ENCODE data around the gene ADAMTSL3.

The ADAMTSL3 gene

DNA sequence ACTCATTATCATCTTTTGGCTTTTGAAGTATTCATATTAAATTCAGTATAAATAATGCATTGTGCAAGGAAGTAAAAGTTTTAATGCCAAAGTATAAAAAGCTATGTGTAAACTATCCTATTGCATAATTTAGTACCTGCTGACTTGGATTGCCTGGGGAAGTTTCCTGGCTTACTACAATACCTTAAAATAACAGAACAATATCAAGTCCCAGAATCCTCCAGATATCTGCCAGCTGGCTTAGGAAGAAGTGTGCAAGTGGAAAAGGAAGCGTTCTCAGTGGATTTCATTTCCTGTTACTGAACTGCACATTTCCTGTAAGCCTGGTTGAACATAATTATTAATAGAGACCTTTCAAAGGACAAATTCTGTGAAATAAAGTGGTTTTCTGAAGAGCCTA, 236.7 kb downstream of the ADAMTSL3 start:
- DNase-seq = no peak

DNA sequence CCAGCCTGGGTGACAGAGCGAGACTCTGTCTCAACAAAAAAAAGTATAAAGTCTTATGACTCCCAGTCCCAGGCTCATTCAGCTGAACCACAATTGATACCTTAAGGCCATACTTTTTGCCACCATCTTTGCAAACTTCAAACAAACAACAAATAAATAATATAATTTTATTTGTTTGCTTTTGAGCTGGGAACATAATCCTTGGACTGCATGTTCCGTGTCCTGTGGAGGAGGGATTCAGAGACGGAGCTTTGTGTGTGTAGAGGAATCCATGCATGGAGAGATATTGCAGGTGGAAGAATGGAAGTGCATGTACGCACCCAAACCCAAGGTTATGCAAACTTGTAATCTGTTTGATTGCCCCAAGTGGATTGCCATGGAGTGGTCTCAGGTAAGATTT, 238.6 kb downstream of the ADAMTSL3 start:
- no peak for DNase-seq

DNA sequence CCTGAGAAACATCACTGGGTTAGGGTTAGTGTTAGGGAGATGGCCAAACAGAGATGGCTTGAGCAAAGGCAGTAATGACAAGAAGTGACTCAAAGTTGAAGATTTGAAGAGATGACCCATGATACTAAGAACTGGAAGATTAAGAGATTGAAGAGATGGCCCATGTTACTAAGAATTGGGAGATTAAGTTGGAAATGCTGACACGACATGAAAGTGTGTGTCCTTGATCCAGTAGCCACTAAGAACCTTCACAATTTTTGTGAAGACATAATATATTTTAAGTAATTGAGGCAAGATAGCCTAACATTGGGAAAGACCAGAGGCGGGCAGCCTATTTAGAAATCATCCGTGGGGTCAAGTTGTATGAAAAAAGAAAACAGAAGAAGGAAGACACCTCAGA, 239.4 kb downstream of the ADAMTSL3 start:
- no peak for DNase-seq

DNA sequence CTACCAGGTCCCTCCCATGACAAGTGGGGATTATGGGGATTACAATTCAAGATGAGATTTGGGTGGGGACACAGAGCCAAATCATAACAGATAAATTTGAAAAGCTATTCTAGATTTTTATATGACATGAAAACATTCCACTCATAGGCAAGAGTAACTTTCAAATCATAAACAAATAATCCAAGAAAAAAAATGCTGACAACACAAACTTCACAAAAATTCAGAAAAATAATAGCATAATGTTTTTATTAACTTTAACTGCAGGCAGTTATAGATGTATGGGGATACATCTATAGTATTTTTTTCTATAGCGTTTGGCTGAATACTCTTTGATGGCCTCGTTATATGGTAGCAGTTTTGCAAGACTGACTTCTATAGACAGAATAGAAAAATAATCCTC, 243.1 kb downstream of the ADAMTSL3 start:
- DNase-seq = no peak

DNA sequence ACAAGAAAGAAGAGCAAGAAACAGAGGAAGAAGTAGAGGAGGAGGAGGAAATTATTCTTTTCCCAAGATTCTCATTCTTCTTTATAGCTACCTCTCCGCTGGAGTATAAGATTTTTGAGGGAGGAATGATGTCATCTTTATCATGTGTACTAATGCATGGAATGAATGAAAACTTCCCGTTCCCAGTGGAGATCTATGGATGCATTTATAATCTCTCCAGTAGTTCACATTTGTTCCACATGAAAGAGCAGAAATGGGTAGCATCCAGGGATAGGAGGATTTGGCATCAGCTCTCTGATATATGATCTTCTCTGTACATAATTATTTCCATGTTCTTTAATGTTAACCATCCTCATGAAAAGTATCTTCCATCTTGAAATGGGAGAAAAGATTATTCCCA, 244.4 kb downstream of the ADAMTSL3 start:
- DNase-seq = no peak

DNA sequence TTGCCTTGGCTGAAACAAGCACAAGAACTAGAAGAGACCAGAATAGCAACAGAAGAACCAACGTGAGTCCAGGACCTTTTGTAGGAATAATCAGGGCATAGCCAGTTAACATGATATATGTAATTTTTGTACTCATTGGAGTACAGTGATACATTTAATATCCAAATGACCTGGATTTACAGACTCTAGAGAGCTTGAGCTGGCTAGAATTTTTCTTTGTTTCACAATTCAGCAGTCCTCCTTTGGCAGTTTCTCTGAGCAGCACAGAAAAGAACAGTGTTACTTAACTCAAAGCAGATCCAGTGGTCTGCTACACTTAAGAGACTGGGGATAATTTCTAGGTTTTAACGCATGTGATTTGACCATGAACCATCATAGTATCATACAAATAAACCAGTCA, 245.7 kb downstream of the ADAMTSL3 start:
- no peak for DNase-seq

DNA sequence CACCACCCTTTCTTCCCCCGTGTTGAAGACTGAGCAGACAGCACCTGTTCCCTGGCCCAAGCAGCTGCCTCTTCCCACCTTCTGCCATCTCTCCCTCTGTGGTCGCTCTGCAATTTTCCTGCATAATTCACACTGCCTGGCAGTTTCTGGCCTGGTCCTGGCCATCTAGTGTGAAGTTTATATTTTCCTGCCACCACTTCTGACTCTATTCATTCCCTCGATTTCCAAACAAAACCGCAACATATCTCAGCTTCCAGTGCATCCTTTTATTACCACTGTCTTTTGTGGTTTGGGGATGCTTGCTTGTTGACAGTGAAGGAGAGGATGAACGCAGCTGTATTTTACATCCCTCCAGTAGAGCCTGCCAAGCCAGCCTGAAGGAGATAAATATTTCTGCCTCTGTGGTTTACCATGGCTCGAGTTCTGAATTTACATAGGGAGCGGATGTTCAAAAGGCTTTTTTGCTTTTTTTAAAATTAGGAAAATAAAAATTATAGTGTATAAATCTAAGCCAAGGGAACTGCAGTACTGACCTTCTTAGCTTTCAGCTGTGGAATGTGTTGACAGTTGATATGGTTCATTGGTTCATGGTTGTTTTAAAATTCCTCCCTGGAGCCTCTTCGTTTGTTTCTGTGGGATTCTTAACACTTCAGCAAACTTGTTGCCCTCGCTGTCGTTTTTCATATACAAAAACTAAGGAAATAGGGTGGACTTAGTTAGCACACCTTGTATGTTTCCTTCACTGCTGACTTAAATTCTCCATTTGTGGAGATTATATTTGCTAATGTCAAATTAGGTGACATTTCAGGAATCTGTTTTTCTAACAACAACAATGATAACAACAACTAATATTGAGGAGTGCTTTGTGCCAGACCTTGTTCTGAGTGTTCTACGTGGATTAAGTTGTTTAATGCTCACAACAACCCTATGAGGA, 250.5 kb downstream of the ADAMTSL3 start:
- no peak for DNase-seq

DNA sequence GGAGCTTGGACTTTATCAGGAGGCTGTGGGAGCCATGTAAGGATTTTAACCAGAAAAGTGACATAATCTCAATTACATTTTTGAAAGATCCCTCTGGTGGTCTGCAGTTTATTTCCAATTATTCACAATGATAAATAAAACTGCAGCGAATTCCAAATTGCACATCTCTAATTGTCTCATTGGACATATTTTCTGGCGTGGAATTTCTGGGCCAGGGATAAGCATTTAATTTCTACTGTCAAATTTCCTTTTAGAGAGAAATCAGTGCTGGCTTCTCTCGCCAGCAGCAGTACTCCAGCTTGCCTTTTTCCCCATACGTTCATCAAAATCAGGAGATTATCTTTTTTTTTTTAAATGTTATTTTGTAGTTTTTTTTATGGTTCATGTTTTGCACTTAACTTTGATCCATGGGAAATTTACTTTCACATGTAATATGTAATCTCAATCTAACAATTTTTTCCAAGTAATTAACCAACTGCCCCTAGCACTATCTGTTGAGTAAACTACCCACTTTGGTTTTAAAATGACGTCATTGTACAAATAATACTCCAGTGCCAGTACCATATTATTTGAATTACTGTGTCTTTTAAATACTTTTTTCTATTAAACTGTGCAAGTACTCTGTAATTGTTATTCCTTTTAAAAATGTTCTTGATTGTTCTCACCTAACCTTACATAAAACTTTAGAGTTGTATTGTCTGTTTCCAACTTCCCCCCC, 251.8 kb downstream of the ADAMTSL3 start:
- DNase-seq = no peak

DNA sequence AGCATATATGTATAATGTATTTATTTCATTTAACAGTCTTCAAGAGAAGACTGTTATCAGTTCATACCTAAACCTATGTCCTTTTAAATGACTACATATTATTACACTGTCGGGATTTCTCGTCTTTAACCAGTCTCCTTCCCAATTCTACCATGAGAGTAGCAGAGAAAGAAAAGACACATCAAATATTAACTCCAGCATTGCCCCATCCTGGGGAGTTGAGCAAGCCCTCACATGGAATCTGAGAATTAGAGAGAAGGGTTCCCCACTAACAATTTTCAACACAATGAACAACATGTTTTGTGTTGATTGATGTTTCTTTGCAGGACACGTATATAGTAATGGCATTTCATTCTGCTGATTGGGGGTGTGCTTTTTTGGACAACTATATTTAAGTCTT, 257.4 kb downstream of the ADAMTSL3 start:
- DNase-seq = no peak

DNA sequence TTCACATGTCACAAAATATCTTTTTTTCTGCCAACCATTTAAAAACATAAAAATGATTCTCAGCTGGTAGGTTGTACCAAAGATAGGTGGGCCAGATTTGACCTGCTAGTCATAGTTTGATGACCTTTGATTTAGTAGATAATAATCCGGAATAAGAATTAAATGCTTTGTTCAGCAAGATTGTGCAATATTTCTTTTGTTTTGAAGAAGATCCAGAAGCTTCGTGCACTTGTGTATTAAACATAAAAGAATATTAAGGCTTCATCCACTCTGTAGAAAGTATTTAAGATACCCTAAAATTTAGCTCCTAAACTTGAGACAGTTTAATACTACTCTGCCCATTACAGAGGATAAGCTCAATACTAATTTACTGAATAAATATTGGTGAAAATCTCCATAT, 258.4 kb downstream of the ADAMTSL3 start:
- no peak for DNase-seq

DNA sequence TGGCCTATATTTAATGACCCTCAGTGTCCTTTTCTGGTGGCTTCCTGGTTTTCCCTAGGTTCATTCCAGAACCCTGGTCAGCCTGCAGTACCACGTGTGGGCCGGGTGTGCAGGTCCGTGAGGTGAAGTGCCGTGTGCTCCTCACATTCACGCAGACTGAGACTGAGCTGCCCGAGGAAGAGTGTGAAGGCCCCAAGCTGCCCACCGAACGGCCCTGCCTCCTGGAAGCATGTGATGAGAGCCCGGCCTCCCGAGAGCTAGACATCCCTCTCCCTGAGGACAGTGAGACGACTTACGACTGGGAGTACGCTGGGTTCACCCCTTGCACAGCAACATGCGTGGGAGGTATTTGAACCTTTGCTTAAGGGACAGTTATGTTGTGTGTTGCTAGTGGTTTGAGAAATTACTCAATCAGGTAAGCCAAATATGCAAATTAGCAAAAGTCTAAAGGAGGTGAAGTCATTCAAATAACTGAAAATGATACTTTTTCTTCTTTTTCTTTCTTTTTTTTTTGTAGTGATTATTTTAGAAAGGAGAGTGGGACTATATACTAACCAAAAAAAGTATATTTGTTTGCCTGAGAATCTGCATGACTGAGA, 259.2 kb downstream of the ADAMTSL3 start:
- no peak for DNase-seq

DNA sequence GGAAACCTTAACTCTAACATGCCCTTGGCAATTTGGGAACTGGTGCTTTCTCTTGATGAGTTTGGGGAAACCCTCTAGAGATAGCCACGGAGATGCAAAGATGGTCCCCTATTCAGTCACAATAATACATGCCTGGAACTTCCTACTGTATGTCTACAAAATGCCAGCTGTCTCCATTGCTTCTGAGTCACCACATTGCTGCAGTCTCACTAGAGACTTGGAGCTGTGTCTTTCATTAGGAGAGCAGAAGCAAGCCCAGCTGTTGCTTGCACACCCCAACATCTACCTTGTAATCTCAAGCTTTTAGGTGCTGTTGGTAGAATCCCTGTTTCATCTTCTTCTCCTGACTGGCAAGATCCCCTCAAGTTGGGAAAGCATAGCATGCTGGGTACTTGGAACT, 261.0 kb downstream of the ADAMTSL3 start:
- no peak for DNase-seq

DNA sequence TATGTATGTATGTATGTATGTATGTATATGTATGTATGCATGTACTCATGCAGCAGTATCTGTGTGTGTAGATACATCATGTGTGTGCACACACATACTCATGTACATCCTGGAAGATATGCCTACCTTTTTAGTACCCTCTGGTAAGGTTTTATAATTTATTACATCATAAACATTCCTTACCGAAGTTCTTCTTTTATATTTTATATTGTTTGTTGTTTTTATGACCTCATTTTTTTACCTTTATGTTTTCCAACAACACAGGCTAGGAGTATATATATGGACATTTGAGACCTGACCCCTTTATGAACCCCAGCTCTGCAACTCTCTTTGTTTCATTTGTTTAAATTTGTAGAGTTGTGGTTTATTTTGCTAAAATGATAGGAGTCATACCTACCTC, 263.5 kb downstream of the ADAMTSL3 start:
- DNase-seq = no peak

DNA sequence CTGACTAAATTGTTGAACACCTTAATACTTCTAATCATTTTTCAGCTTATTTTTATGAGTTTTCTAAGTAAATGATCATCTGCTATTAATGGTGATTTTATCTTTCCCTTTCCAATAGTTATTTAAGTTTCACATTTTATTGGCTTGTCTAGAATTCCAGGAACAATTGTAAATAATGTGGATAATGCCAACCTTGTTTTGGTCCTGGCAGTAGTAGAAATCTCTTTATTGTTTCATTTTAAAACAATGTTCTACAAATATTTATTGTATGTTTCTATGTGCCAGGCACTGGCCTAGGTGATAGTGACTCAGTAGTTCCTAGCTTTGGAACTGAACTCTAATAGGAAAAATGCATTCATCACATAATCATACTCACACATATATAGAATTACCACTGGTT, 264.1 kb downstream of the ADAMTSL3 start:
- DNase-seq = no peak

DNA sequence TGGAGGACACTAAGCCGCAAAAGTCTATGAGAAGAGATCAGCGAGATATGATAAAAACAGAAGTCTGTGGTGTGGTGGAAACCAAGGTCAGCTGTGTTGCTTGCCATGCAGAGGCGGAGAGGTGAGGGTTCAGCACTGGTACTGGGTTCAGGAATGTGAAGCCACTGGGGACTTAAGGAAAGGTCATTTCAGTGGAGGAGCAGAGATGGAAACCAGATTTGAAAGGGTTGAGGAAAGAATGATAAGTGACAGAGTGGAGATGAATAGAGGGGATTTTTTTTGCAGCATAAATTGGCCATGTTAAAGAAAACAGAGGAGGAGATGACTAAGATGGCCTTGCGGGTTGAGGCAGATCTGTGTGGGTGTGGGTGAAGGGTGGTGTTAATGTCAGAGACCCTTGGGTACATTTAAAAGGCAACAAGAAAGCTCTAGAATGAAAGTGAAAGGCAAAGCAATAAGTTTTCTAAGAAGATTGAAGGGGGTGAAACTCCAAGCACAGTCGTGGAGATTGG, 265.5 kb downstream of the ADAMTSL3 start:
- DNase-seq = no peak

DNA sequence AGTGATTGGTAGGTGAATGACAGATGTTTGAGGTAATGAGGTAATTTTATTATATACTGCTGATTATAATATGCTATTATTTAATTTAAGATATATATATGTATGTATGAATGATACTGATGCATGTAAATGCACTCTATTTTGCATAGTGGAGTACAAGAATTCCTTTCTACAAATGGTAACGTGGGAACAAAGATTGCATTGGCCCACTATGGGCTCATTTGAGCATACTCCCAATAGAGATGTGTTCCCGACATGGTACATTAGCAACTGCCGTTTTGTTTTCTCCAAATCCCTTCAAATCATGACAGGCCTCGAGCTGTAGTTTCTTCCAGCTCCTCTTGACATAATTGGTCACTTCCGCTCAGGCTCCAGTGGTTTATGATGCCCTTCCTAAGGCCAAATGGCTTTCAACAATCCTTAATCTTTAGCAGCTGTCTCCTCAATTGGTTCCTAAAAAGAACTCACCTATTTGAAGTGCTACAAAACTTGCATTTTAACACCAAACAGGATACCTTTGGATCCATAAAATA, 266.1 kb downstream of the ADAMTSL3 start:
- DNase-seq = no peak

DNA sequence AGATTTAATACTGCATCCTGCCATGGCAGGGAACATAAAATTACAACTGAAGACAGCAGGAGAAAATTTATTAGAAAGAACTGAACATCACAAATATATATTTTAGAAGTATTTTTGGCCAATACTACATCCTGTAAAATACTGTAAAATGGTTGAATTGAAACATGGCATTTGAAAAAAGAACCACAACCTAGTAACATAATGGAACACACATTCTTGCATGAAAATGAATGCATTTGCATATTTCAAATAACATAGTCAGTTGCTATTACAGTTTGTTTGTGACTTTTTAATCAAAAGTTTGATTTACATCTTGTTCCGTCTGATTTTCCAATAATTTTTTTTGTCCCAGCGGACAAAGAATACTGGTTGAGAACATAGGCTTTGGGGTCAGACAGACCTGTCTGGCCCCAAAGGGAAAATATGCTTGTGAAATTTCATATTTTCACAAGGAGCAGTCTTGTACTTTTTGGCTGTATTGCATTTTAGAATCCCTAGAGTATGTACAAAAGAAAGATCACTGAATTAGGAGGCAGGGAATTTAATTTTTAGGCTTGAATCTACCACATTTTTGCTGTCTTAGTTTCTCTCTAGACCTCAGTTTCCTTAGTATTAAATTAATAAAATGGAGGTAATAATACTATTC, 268.8 kb downstream of the ADAMTSL3 start:
- DNase-seq = no peak

DNA sequence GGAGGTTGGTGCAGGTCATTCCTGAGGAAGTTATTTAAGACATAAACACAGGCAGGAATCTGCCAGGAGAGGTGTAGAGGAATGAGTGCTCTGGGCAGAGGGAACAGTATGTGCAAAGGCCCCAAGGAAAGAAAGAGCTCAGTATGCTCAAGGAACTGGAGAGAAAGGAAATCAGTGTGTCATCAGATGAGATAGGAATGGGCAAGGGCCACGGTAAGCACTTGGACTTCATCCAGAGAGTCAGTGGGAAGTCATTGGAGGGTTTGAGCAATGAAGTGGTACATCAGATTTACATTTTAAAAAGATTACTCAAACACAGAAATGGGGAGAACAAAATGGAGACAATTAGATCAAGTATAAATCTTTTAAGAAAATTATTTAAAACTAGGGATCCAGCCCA, 272.2 kb downstream of the ADAMTSL3 start:
- DNase-seq = no peak

DNA sequence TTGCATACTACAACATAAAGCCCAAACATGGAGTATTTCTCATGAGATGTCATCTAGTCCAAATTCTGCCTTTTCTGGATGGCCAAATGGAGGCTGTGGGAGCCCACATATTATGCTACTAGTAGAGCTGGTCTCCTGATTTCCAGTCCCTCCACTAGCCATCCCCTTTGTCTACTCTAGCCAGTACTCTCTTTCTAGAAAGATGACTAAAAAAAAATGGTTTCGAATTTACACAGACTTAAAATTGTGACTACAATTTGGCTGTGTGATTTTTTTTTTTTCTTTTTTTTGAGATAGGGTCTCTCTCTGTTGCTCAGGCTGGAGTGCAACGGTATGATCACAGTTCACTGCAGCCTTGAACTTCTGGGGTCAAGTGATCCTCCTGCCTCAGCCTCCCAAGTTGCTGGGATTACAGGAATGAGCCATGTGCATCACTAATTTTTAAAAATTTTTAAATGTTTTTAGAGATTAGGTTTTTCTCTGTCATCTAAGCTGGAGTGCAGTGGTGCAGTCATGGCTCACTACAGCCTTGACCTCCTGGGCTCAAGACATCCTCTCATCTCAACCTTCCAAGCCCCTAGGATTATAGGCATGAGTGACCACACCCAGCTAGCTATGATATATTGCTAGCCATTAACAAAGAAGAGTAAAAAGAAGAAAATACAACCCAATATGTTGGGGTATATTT, 273.9 kb downstream of the ADAMTSL3 start:
- DNase-seq = no peak

DNA sequence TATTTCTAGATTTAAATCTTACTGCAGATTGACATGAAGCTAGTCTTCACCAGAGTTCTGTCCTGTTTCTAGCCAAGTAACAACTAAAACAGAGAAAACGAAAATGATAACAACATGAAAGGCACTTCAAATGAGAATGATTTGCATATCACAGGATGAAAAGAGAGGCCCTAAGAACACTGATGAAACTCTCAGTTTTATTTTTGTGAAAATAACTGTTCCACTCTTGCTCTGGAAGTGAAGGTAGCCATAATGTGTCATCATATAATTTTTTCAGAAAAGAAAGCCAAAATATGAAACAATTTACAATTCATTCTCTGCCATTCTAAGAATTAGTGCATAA, 274.4 kb downstream of the ADAMTSL3 start:
- no peak for DNase-seq

DNA sequence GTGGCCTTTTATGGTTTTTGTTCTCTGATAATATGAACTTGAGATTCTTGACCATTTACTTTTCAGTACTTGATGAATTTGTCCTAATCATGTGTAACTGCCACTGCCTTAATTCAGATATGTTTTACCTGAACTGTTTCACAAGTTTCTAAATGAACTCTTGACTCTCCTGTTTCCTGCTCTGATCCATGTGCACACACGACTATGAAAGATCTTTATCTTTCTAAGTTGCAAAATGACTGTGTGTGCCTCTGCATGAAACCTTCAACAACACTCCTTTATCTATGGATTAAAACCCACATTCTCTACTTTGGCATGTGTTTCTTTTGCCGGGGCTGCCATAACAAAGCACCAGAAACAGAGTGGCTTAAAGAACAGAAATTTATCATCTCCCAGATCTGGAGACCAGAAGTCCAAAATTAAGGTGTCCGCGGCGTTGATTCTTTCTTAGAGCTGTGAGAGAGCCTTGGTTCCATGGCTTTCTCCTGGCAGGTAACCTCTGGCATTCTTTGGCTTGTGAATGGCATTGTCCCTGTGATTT, 275.0 kb downstream of the ADAMTSL3 start:
- DNase-seq = no peak

DNA sequence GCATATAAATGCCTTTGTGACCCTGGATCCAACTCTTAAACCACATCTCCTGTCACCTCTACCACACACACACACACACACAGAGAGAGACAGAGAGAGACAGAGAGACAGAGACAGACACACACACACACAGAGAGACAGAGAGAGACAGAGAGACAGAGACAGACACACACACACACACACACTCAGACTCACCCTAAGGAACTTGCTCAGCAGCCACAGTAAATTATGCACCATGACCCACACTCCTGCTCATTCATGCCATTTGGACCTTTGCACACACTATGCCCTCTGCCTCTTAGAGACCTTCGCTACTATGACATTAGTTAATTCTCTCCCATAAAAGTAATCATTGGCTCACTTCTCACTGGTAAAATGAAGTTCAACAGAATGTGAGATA, 275.7 kb downstream of the ADAMTSL3 start:
- no peak for DNase-seq

Measured in GOT3 (cell line).